Ammon's horn (tissue), 1 donor: ENCODE measurements around the gene SIRPA.

Experiments used
- DNase-seq: peaks from one replicate; pipeline ENCODE4 v3.0.0-alpha.2; 2016; ENCODE audit warnings: low spot score

The SIRPA gene

GRCh38 chr20:1870792-1871550 lies 24.2 kb upstream of the SIRPA start:
- DNase-seq, result no peak

- no peak for DNase-seq
Measured at GRCh38 chr20:1871807-1872458, 23.3 kb upstream of the SIRPA start.

DNA sequence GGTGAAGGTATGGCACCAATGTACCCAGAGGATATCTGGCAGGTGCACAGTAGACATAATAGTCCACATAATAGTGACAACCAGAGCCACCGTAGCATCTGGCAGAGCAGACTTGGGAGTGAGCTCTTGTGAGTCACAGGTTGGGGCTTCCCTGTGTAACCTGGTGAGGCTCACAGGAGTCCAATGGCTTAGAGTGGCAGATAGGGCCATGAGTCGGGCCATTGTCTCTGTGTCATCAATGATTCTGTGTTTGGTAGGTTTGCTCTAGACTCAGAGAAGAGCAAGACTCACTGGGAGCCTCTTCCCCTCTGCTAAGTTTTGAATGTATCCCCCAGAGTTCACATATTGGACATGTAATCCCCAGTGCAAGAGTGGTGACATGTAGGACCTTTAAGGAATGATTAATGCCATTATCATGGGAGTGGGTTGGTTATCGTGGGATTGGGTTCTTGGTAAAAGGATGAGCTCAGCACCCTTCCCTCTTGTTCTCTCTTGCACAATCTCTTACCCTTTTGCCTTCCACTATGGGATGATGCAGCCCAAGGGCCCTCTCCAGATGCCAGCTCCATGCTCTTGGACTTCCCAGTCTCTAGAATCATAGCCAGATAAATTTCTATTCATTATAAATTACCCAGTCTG lies 22.6 kb upstream of the SIRPA start:
- no peak for DNase-seq

GRCh38 chr20:1874450-1875182 lies 20.6 kb upstream of the SIRPA start:
- DNase-seq, result no peak

DNA sequence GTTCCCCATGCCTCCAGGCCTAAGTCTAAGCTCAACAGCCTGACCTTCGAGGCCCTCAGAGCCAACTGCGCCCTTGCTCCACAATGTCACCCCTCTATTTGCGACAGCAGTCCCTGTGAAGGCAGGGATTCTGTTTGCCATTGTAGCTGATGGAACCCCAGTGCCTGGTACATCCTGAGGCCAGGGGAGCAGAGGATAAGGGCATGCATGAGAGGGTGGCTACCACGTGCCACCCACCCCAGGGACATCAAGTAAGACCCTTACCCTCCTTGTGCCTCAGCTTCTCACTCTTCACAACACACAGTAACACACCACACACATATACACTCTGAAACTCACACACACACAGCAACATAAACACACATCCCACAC lies 20.0 kb upstream of the SIRPA start:
- no peak for DNase-seq

DNA sequence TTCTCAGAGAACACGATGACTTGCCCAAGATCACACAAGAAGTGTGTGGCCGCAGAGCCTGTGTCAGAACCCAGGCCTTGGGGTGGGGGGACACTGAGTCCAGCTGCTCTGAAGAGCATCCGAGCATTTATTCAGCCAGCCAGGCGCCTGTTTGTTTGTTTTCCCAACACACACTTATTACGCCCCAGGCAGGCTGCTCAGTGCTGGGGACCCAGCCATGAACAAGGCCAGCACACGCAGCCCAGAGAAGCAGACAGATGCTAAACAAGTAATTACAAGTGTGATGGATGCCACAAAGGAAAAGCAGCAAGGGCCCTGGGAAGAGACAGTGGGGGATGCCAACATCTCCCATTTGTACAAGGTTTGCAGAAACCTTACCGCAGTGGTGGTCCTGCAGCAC lies 19.4 kb upstream of the SIRPA start:
- DNase-seq, result no peak

- DNase-seq, result no peak
Measured at GRCh38 chr20:1876217-1876921, 18.8 kb upstream of the SIRPA start.

GRCh38 chr20:1876975-1877608 lies 18.1 kb upstream of the SIRPA start:
- peak; percentile 76 for DNase-seq

GRCh38 chr20:1877609-1878200 lies 17.5 kb upstream of the SIRPA start:
- peak; percentile 65 for DNase-seq

DNA sequence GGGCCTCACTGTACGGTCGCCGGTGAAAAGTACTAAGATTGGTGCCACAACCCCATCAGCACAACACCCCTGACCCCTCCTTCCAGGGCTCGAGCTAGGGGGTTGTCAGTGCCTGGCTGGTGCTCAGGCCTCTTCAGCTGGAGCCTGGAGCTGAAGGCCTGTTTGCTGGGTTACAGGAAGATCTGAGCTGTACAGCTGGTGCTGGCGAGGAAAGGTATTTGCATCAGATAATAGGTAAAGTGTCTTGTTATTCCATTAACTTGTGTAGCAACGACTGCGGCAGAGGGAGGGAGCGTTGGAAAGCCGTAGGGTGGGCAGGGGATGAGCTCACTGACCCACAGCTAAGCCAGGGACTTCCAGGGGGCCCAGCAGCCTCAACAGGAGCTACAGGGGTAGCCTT lies 15.8 kb upstream of the SIRPA start:
- no peak for DNase-seq

GRCh38 chr20:1879934-1880333 lies 15.3 kb upstream of the SIRPA start:
- no peak for DNase-seq

GRCh38 chr20:1880529-1881239 lies 14.5 kb upstream of the SIRPA start:
- DNase-seq, result no peak

DNA sequence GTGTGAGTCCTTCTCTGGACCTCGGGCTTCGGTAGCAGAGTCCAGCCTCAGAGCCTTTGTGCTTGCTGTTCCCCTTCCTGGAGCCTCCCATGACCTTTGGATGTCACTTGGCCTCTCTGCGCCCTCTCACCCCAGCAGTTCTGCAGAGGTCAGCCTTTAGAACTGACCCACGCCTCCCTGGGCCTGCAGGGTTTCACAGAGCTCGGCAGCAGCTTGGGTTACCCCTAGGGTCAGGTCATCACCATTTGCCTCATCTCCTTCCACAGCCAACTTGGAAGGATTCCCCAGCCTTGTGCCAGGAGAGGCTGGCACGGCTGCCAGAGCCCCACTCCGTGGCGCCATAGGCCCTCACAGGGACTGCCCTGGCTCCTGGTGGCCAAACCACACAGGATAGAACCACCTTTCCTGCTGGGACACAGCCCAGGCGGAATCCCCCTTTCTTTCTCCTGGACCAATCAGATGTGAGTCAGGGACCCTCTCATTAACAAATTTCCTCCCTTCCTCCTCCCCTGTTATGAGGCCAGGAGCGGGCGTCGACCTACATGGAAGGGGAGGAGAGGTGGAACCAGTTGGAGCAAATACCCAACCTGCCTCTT lies 13.9 kb upstream of the SIRPA start:
- DNase-seq, result peak; percentile 70

DNA sequence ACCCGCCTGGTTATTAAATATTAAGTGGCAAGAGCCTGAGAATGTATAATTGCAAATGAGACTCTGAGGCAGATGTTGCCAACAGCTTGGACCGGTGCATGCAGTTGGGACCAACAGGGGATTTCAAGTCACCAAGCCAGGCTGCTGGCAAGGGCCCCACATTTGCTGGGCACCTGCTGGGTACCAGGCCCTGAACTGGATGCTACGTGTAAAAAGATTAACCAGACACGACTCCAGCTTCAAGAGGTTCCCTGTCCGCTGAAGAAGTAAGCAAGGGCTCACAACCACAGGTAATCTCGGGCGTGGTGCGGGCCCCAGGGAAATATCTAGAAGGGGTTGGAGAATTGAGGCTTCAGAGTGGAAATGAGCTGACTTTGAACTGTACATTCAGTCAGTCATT lies 13.2 kb upstream of the SIRPA start:
- no peak for DNase-seq

GRCh38 chr20:1883986-1884385 lies 11.2 kb upstream of the SIRPA start:
- peak; percentile 65 for DNase-seq

DNA sequence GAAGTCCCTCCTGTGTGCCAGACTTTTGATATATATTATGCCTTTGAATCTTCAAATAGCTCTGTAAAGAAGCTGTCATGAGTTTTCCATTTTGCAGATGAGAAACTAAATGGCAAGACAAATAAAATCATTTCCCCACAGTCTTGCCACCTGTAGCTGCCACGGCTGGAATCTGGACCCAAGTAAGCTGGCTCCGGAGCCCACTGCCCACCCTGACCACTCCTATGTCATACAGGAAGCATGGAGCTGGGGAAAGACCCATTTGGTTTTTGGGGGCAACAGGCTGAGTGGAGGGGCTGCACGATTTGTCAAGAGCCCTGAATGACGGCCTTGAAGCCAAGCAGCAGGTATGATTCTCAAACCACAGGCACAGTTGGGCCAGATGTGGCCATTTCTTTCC lies 10.0 kb upstream of the SIRPA start:
- no peak for DNase-seq

- no peak for DNase-seq
Measured at GRCh38 chr20:1885940-1886693, 9.1 kb upstream of the SIRPA start.

DNA sequence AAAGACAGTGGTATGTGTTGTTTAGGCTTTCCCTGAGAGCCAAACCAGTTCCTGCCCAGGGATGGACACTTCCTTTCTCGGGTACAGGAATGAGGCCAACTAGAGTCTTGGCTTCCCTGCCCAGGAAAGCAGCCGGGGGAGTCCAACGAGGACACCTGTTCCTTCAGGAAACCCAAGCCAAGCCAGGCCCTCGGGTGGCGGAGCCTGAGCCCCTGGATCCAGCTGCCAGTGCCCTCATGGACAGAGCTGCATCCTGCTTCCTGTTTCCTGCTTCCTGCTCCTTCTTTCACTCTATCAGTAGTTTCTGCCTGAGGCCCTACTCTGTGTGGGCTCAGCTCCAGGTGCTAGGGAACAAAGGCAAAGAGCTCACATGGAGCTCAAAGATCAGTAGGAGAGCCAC lies 7.9 kb upstream of the SIRPA start:
- no peak for DNase-seq

- DNase-seq, result no peak
Measured at GRCh38 chr20:1887756-1888155, 7.5 kb upstream of the SIRPA start.
